H9 (cell line): Measurements from ENCODE around the gene UBXN10. TPM values are rescaled to one million over a fixed set of nuclear protein-coding genes. Genes with fewer than 3 reads are reported as not detected.
A peak's percentile ranks its signal among the peaks of the same experiment; 100 is the strongest.

ENCODE experiments used
- DNase-seq: peaks from one replicate; pipeline ENCODE4 v3.0.0-alpha.2; 2017
- H2AFZ ChIP-seq: one replicate; pipeline ENCODE4 v1.6.1; 2013; ENCODE audit warnings: mild to moderate bottlenecking, low read length, control low read depth, moderate library complexity
- H2AK5ac ChIP-seq: 2 replicates; pipeline ENCODE4 v1.6.1; 2013; ENCODE audit warnings: low read length, control low read depth, mixed read lengths; ENCODE audit not compliant: insufficient read length
- H2BK120ac ChIP-seq: one replicate; pipeline ENCODE4 v1.6.1; 2013; ENCODE audit warnings: low read depth, mild to moderate bottlenecking, low read length, control low read depth, inconsistent platforms; ENCODE audit not compliant: poor library complexity, severe bottlenecking
- H2BK12ac ChIP-seq: 2 replicates; pipeline ENCODE4 v1.6.1; 2013; ENCODE audit warnings: low read length, control low read depth, mixed read lengths, low read depth; ENCODE audit not compliant: insufficient read length
- H2BK15ac ChIP-seq: 2 replicates; pipeline ENCODE4 v1.6.1; 2013; ENCODE audit warnings: low read depth, low read length, control low read depth
- H2BK20ac ChIP-seq: one replicate; pipeline ENCODE4 v1.6.1; 2013; ENCODE audit warnings: low read depth, mild to moderate bottlenecking, low read length, control low read depth, inconsistent platforms; ENCODE audit not compliant: poor library complexity, severe bottlenecking
- H2BK5ac ChIP-seq: 2 replicates; pipeline ENCODE4 v1.6.1; 2013; ENCODE audit warnings: low read length, control low read depth, mixed read lengths; ENCODE audit not compliant: insufficient read length
- H3K14ac ChIP-seq: 2 replicates; pipeline ENCODE4 v1.6.1; 2013; ENCODE audit warnings: low read length, control low read depth; ENCODE audit not compliant: insufficient read depth
- H3K18ac ChIP-seq: 2 replicates; pipeline ENCODE4 v1.6.1; 2013; ENCODE audit warnings: low read depth, mild to moderate bottlenecking, mixed read lengths, low read length, control low read depth; ENCODE audit not compliant: insufficient read length
- H3K23ac ChIP-seq: 2 replicates; pipeline ENCODE4 v1.6.1; 2013; ENCODE audit warnings: low read length, control low read depth, mixed read lengths, low read depth; ENCODE audit not compliant: insufficient read length
- H3K23me2 ChIP-seq: 2 replicates; pipeline ENCODE4 v1.6.1; 2013; ENCODE audit warnings: low read depth, mild to moderate bottlenecking, mixed read lengths, low read length, control low read depth; ENCODE audit not compliant: insufficient read length, poor library complexity, severe bottlenecking
- H3K27ac ChIP-seq: 2 replicates; pipeline ENCODE4 v1.5.1; 2013; ENCODE audit warnings: low read length, control low read depth, mixed read lengths, low read depth; ENCODE audit not compliant: insufficient read length
- H3K27me3 ChIP-seq: 2 replicates; pipeline ENCODE4 v1.6.1; 2013; ENCODE audit warnings: low read length, control low read depth, inconsistent platforms; ENCODE audit not compliant: insufficient read depth
- H3K4ac ChIP-seq: 2 replicates; pipeline ENCODE4 v1.6.1; 2013; ENCODE audit warnings: low read depth, mild to moderate bottlenecking, control low read depth, inconsistent platforms, low read length, moderate library complexity
- H3K4me1 ChIP-seq: 2 replicates; pipeline ENCODE4 v1.6.1; 2013; ENCODE audit warnings: low read length, control low read depth, inconsistent platforms; ENCODE audit not compliant: insufficient read depth
- H3K4me2 ChIP-seq: 2 replicates; pipeline ENCODE4 v1.6.1; 2013; ENCODE audit warnings: low read length, control low read depth, mixed read lengths; ENCODE audit not compliant: insufficient read length, insufficient read depth
- H3K56ac ChIP-seq: 2 replicates; pipeline ENCODE4 v1.6.1; 2013; ENCODE audit warnings: low read depth, mild to moderate bottlenecking, mixed read lengths, low read length, control low read depth; ENCODE audit not compliant: insufficient read length
- H3K79me1 ChIP-seq: 2 replicates; pipeline ENCODE4 v1.6.1; 2013; ENCODE audit warnings: low read depth, mild to moderate bottlenecking, moderate library complexity, low read length, control low read depth, inconsistent platforms; ENCODE audit not compliant: insufficient read depth, poor library complexity, severe bottlenecking
- H3K79me2 ChIP-seq: 2 replicates; pipeline ENCODE4 v1.6.1; 2013; ENCODE audit warnings: low read length, control low read depth, inconsistent platforms; ENCODE audit not compliant: insufficient read depth
- H3K9ac ChIP-seq: 2 replicates; pipeline ENCODE4 v1.6.1; 2013; ENCODE audit warnings: low read length, control low read depth, mixed read lengths; ENCODE audit not compliant: insufficient read length; ENCODE audit errors: extremely low read depth
- H3K9me3 ChIP-seq: one replicate; pipeline ENCODE4 v1.6.1; 2013; ENCODE audit warnings: low read depth, low read length, inconsistent platforms; ENCODE audit not compliant: control insufficient read depth
- H3T11ph ChIP-seq: one replicate; pipeline ENCODE4 v1.6.1; 2013; ENCODE audit warnings: mild to moderate bottlenecking, low read length, control low read depth, inconsistent platforms
- H4K20me1 ChIP-seq: one replicate; pipeline ENCODE4 v1.6.1; 2013; ENCODE audit not compliant: control insufficient read depth, insufficient read length, insufficient read depth
- H4K5ac ChIP-seq: 2 replicates; pipeline ENCODE4 v1.6.1; 2013; ENCODE audit warnings: low read depth, mild to moderate bottlenecking, mixed read lengths, low read length, control low read depth; ENCODE audit not compliant: insufficient read length
- H4K8ac ChIP-seq: replicated peaks from 2 replicates; pipeline ENCODE4 v1.6.1; 2013; ENCODE audit warnings: low read length, control low read depth, mixed read lengths, low read depth; ENCODE audit not compliant: insufficient read length
- H4K91ac ChIP-seq: 2 replicates; pipeline ENCODE4 v1.6.1; 2013; ENCODE audit warnings: low read depth, mild to moderate bottlenecking, moderate library complexity, mixed read lengths, low read length, control low read depth; ENCODE audit not compliant: insufficient read length
- H3K27ac Mint-ChIP-seq, 3 experiments: 2 replicates in 2 of 3; 3 replicates in 1 of 3; pipeline ENCODE4 v1.8.0; 2020 to 2021; ENCODE audit warnings: mixed read lengths in 3 of 3, mild to moderate bottlenecking in 1 of 3, moderate library complexity in 1 of 3
- H3K27me3 Mint-ChIP-seq: 2 replicates; pipeline ENCODE4 v1.8.0; 2021; ENCODE audit warnings: low read depth, mild to moderate bottlenecking, moderate library complexity, mixed read lengths
- H3K36me3 Mint-ChIP-seq, 3 experiments: 2 replicates in 2 of 3; 3 replicates in 1 of 3; pipeline ENCODE4 v1.8.0; 2020 to 2021; ENCODE audit warnings: low read depth in 3 of 3, mixed read lengths in 3 of 3; ENCODE audit not compliant: insufficient read depth in 1 of 3
- H3K4me1 Mint-ChIP-seq, 2 experiments: 2 replicates each; pipeline ENCODE4 v1.8.0; 2020; ENCODE audit warnings: mixed read lengths in 2 of 2
- H3K4me3 Mint-ChIP-seq, 2 experiments: 2 replicates in 1 of 2; 3 replicates in 1 of 2; pipeline ENCODE4 v1.8.0; 2020 to 2021; ENCODE audit warnings: mild to moderate bottlenecking in 2 of 2, mixed read lengths in 2 of 2, moderate library complexity in 1 of 2
- H3K9me3 Mint-ChIP-seq, 2 experiments: 2 replicates in 1 of 2; 3 replicates in 1 of 2; pipeline ENCODE4 v1.8.0; 2020; ENCODE audit warnings: mild to moderate bottlenecking in 2 of 2, mixed read lengths in 2 of 2, moderate library complexity in 1 of 2
- CTCF ChIP-seq: fragments of 200-600 bp; sonication (generic); conservative IDR thresholded peaks from 3 replicates; pipeline ENCODE4 v1.8.0; 2021; ENCODE audit warnings: antibody characterized with exemption, mild to moderate bottlenecking
- WGBS: extraction: QIAGEN DNeasy Blood & Tissue Kit; methylation state at CpG from one replicate; pipeline ENCODE4 v1.1.7; 2013; ENCODE audit warnings: missing lambda C conversion rate, low lambda C conversion rate, mixed read lengths; ENCODE audit not compliant: insufficient read length; ENCODE audit errors: extremely low coverage; 5-methylcytosine and 5-hydroxymethylcytosine counted together
- total RNA-seq: library from RNA; stranded (reverse); gene quantifications from 2 replicates; pipeline ENCODE4 v1.2.1, GENCODE V29; 2021

Gene UBXN10
- total RNA-seq, 1 experiment from 2014 or later, result 0.59 TPM

- no peaks in the 10 kb centered on the region for H3K4me1 ChIP-seq
- TF ChIP-seq CTCF, result no peak
Observed at GRCh38 chr1:20172033-20172590, 13.8 kb upstream of the UBXN10 start.

More at GRCh38 chr1:20172033-20172590, 13.8 kb upstream of the UBXN10 start:
- no peak for DNase-seq
- Mint-ChIP-seq H3K36me3 (no peaks in the 10 kb centered on the region), H3K4me3 (no peak overlapping the region; a peak in 1 of 5 replicates), H3K27ac (peak overlapping the region in 1 of 3 experiments; percentile 65; a peak in 1 of 7 replicates), H3K27me3 (peaks cover 11% of the 10 kb centered on the region), H3K9me3 (no peaks in the 10 kb centered on the region), H3K4me1 (peaks cover 0 to 2% of the 10 kb centered on the region in 2 experiments; a peak in 2 of 4 replicates)
- Histone ChIP-seq H3K4me2 (no peak overlapping the region), H2BK5ac (no peak overlapping the region), H4K8ac (no peak overlapping the region), H2AK5ac (no peak overlapping the region), H3K27ac (no peak overlapping the region), H3K14ac (no peak overlapping the region), H3K56ac (no peak overlapping the region), H4K5ac (no peak overlapping the region), H4K20me1 (no peaks in the 10 kb centered on the region), H3K27me3 (no peaks in the 10 kb centered on the region), H3K23ac (no peak overlapping the region), H2BK15ac (no peak overlapping the region), H2BK12ac (no peak overlapping the region), H3K79me2 (no peaks in the 10 kb centered on the region), H3K79me1 (no peaks in the 10 kb centered on the region), H3T11ph (no peak overlapping the region), H3K23me2 (no peaks in the 10 kb centered on the region), H3K18ac (no peak overlapping the region), H3K9ac (no peak overlapping the region), H2AFZ (no peak overlapping the region), H3K4ac (no peak overlapping the region), H2BK120ac (no peak overlapping the region), H4K91ac (no peak overlapping the region), H2BK20ac (no peak overlapping the region), H3K9me3 (no peaks in the 10 kb centered on the region)
- no CpG with 5 or more reads among the region's 12 CpGs for WGBS
